ENCODE data around the gene CORIN.
"Not testable (repeated sequence)": the region's sequence is repeated elsewhere in the genome, so short reads cannot be mapped to it uniquely, and the experiment has no call there.

The CORIN gene

DNA sequence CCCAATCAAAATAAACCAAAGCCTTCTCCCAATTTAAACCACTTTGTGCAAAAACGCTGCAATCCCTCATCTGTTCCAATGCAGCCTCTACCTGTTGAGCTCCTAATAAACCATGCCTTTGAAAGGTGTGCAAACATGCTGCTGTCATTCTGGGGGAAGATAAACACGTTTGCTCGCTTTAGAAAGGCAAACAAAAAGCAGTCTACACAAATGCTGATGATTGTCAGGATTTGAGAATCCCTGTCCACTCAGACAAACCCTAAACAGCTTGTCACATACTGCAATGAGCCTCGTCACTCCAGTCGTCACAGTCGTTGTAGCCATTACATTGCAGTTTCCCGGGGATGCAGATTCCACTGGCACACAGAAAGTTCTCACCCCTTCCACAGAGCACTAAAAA lies 145.2 kb downstream of the CORIN start:
- in situ Hi-C loops (cut with MboI; ENCODE audit: low sequenced_read_pairs), result no loop called here

- in situ Hi-C loops (cut with MboI; ENCODE audit: low sequenced_read_pairs), result not testable (repeated sequence)
Observed at GRCh38 chr4:47691757-47692383, 146.0 kb downstream of the CORIN start.

DNA sequence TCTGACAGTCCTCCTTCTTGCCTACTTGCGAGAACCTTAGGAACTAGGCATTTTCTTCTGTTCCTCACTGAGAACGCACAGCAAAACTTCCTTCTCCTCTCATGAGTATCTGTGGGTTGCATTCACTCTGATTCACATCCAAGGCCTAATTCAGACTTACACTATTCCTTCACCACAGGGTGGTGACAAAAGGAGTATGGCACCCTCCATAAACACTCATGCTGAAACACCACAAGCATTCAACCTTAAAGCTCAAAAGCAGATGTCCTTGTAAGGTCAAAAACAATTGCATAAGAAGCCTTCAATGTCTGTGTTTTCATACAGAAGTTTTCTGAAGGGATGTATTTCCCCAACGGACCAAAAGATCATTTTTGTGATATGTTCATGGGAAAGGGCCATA lies 147.3 kb downstream of the CORIN start:
- in situ Hi-C loops (cut with MboI; ENCODE audit: low sequenced_read_pairs), result no loop called here

DNA sequence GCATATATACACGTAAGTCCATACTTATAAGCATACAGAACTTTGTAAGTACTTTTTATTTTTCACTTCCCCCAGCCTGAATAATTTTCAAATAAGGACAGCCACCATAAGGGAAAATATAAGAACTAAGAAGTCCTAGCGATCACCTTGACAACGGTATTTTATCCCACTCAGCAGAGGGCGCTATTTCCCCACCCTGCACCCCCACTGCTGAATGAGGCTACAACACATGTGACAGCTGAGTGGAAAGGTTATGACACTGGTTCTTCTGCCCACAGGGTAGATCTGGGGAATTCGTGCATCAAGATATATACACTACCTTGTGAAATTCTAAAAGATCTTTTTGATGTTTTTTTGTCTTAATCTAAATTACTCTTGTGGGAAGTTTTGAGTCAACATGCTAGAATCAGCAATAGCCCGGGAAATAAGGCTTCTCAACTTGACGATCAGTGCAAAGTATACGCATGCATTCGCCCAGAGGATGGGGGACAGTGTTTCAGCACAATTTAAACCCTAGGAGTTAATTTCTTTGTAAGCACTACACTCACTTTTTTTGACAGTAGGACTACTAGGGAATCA lies 151.5 kb downstream of the CORIN start:
- in situ Hi-C loops (cut with MboI; ENCODE audit: low sequenced_read_pairs), result no loop called here

DNA sequence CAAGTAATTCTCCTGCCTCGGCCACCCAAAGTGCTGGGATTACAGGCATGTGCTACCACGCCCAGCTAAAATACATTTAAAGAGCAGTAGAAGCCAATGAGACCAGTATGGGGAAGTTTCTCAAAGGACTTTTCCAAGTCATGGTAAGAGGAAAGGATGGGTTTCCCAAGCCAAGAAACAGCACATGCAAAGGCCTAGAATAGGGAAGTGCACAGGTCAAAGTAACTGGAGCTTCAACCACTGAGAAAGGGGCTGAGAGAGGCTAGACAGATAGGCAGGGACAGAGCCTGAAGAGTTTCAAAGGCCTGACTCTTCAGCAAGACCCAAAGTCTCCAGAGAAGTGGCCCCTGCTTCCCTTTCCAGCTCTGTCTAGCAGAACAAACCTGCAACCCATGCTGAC lies 162.1 kb downstream of the CORIN start:
- in situ Hi-C loops (cut with MboI; ENCODE audit: low sequenced_read_pairs), result no loop called here

DNA sequence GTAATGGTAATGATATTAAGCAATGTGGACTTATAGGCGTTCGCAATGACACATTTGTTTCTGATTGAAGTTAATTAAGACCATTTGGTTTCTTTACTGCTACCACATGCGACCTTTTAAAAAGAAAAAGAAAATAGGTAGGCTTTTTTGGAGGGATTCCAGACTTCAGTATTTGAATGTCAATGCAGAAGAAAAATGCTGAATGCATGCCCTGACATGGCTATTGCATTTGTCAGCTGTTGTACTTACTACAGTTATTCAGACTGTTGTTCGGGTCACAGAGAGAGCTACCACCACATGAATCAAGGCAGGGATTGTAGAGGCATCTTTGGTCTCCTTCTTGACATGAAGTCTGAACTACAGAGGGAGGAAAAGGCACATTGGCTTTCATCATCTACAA lies 163.7 kb downstream of the CORIN start:
- in situ Hi-C loops (cut with MboI; ENCODE audit: low sequenced_read_pairs), result no loop called here

- in situ Hi-C loops (cut with MboI; ENCODE audit: low sequenced_read_pairs), result no loop called here
Observed at GRCh38 chr4:47672696-47673095, 165.2 kb downstream of the CORIN start.

DNA sequence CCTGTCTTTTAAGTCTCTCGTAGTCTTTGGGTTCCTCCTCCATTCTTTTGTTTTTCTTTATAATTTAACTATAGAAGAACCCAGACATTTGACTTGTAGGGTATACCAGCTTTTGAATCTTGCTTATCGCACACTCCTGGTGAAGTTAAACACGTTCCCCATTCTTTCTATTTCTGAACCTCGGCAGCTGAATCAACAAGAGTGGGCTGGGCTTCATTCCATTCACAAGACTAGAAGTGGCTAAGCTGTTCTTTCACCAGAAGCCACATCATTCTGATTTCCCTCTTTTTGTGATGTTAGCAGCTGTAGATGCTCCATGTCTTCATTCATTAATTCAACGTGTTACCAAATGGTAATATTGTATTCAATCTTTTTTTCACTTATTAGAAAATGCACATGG lies 167.9 kb downstream of the CORIN start:
- in situ Hi-C loops (cut with MboI; ENCODE audit: low sequenced_read_pairs), result no loop called here

DNA sequence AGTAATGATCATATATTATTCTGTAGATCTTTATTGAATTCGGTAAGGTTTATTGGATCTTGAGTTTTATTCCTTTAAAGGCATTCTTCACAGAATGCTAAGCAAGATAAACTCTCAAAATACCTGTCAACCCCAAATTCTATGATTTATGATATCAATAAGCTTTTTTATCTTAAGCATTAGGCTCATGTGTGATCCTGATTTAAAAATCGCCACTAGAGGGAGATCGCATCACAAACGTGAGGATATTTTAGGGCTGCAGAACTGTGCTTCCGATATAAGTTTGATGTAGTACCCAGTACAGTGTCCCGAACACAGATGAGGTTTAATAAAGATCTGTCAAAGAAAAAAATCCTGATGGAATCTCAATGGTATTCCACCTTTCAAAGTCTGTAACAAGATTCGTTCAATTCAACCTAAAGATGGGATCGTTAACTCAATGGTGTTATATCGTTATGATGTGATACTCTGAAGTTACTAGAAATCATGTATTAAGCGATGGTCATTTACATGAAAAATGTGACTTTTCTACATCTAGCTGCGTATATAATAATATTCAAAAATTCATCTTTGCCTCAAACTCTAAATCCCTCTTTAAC lies 169.0 kb downstream of the CORIN start:
- in situ Hi-C loops (cut with MboI; ENCODE audit: low sequenced_read_pairs), result no loop called here

DNA sequence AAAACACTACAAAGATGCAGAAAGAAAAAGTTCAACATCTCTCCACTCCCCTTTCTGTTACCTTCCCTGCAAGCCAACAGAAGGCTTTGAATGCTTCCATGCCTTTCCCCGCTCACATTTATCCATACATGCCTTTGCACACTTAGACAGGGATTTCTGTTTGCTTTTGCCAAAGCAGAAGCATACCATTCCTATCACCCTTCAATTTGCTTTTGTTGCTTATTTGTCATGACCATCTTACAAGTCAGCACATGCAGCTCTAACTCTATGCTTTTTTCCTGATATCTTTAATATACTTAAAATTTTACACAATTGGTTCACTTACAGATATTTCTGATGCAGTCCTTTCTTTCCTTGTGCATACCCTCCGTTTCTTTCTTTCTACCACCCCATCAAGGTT lies 169.6 kb downstream of the CORIN start:
- in situ Hi-C loops (cut with MboI; ENCODE audit: low sequenced_read_pairs), result no loop called here

GRCh38 chr4:47667552-47667951 lies 170.3 kb downstream of the CORIN start:
- in situ Hi-C loops (cut with MboI; ENCODE audit: low sequenced_read_pairs), result no loop called here

GRCh38 chr4:47664051-47664826 lies 173.6 kb downstream of the CORIN start:
- in situ Hi-C loops (cut with MboI; ENCODE audit: low sequenced_read_pairs), result no loop called here

- in situ Hi-C loops (cut with MboI; ENCODE audit: low sequenced_read_pairs), result no loop called here
Observed at GRCh38 chr4:47662975-47663374, 174.9 kb downstream of the CORIN start.

GRCh38 chr4:47661741-47662140 lies 176.1 kb downstream of the CORIN start:
- in situ Hi-C loops (cut with MboI; ENCODE audit: low sequenced_read_pairs), result no loop called here

DNA sequence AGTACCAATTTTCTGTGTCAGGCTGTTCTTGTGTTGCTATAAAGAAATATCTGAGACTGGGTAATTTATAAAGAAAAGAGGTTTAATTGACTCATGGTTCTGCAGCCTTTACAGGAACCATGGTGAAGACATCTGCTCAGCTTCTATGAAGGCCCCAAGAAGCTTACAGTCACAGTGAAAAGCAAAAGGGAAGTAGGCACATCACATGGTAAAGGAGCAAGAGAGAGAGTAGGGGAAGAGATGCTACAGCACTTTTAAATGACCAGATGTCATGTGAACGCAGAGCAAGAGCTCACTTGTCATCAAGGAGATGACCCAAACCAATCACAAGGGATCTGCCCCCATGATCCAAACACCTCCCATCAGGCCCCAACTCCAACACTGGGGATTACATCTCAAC lies 178.5 kb downstream of the CORIN start:
- in situ Hi-C loops (cut with MboI; ENCODE audit: low sequenced_read_pairs), result no loop called here

GRCh38 chr4:47654972-47655693 lies 182.7 kb downstream of the CORIN start:
- in situ Hi-C loops (cut with MboI; ENCODE audit: low sequenced_read_pairs), result no loop called here

- in situ Hi-C loops (cut with MboI; ENCODE audit: low sequenced_read_pairs), result no loop called here
Observed at GRCh38 chr4:47652092-47652491, 185.8 kb downstream of the CORIN start.

GRCh38 chr4:47651231-47651630 lies 186.6 kb downstream of the CORIN start:
- in situ Hi-C loops (cut with MboI; ENCODE audit: low sequenced_read_pairs), result no loop called here

- in situ Hi-C loops (cut with MboI; ENCODE audit: low sequenced_read_pairs), result no loop called here
Observed at GRCh38 chr4:47650584-47651130, 187.2 kb downstream of the CORIN start.

DNA sequence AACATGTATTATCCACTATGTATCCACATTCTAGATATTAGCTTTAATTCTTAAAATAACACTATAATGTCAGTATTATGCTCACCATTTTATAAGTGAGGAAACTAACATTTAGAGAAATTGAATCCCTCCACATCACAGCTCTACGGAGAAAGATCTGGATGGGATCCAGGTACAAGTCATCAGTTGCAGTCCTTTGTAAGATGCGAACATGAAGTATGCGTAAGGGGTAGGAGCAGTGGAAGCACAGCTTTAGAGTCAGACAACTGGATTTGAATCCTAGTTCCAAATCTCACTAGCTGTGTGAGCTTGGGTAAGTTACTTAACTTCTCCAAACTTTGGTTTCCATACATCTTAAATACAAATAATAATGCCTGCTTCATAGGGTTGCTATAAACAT lies 190.3 kb downstream of the CORIN start:
- in situ Hi-C loops (cut with MboI; ENCODE audit: low sequenced_read_pairs), result no loop called here

DNA sequence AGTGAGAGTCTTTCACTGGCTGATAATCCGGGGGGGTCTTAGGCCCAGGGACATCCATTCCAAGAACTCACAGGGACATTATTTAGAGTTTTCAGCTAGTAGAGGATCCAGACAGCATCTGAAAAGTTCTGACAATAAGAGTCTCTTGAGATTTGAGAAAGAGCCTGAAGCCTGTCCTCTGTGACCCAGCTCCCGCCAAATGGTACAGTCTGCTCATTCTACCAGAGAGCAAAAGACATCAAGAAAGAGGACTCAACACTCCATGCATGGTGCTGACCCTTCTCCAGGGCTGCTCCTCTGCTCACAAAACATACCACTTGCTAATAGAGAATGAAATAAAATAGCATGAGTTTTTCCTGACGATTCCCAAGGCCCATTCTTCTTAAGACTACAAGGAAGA lies 190.8 kb downstream of the CORIN start:
- in situ Hi-C loops (cut with MboI; ENCODE audit: low sequenced_read_pairs), result no loop called here

Data from hTERT RPE-1 (cell line).